Neuronal stem cell (in vitro differentiated cells): ENCODE measurements around the gene TMPRSS6.

Experiments used
- DNase-seq: peaks from one replicate; pipeline ENCODE4 v3.0.0-alpha.2; 2013; ENCODE audit warnings: low spot score
- H2AFZ ChIP-seq: one replicate; pipeline ENCODE4 v1.6.1; 2013; ENCODE audit warnings: mild to moderate bottlenecking, low read length, inconsistent platforms
- H2AK5ac ChIP-seq: 2 replicates; pipeline ENCODE4 v1.6.1; 2013; ENCODE audit warnings: low read depth, mild to moderate bottlenecking, inconsistent platforms, low read length, moderate library complexity, mixed read lengths
- H2BK120ac ChIP-seq: 2 replicates; pipeline ENCODE4 v1.6.1; 2013; ENCODE audit warnings: low read depth, mild to moderate bottlenecking, inconsistent platforms, low read length, moderate library complexity, mixed read lengths
- H2BK12ac ChIP-seq: one replicate; pipeline ENCODE4 v1.6.1; 2013; ENCODE audit warnings: low read length, inconsistent platforms
- H2BK15ac ChIP-seq: 2 replicates; pipeline ENCODE4 v1.6.1; 2013; ENCODE audit warnings: mild to moderate bottlenecking, low read length, inconsistent platforms, mixed read lengths
- H2BK5ac ChIP-seq: one replicate; pipeline ENCODE4 v1.6.1; 2013; ENCODE audit warnings: inconsistent platforms, mild to moderate bottlenecking, low read length, moderate library complexity
- H3K14ac ChIP-seq: one replicate; pipeline ENCODE4 v1.6.1; 2013; ENCODE audit warnings: low read length, inconsistent platforms
- H3K18ac ChIP-seq: 2 replicates; pipeline ENCODE4 v1.6.1; 2013; ENCODE audit warnings: low read length, inconsistent platforms
- H3K23ac ChIP-seq: 2 replicates; pipeline ENCODE4 v1.6.1; 2013; ENCODE audit warnings: low read depth, mild to moderate bottlenecking, mixed read lengths, low read length, inconsistent platforms; ENCODE audit not compliant: poor library complexity
- H3K27ac ChIP-seq: replicated peaks from 3 replicates; pipeline ENCODE4 v1.5.1; 2013; ENCODE audit warnings: low read length, inconsistent platforms
- H3K27me3 ChIP-seq, 3 experiments: 2 replicates each; pipeline ENCODE4 v1.6.1; 2013; ENCODE audit warnings: low read length in 3 of 3, mild to moderate bottlenecking in 2 of 3, inconsistent platforms in 1 of 3, low read depth in 1 of 3, mixed read lengths in 1 of 3, moderate library complexity in 1 of 3; ENCODE audit not compliant: control insufficient read depth in 3 of 3, insufficient read depth in 3 of 3
- H3K36me3 ChIP-seq, 2 donors: replicated peaks in 1 of 2; 2 replicates each; pipeline ENCODE4 v1.6.1; 2013; ENCODE audit warnings: low read length in 2 of 2; ENCODE audit not compliant: control insufficient read depth in 2 of 2, insufficient read depth in 2 of 2
- H3K4ac ChIP-seq: 2 replicates; pipeline ENCODE4 v1.6.1; 2013; ENCODE audit warnings: inconsistent platforms, mild to moderate bottlenecking, low read length, moderate library complexity
- H3K4me1 ChIP-seq, 2 donors: 1 replicate in 1 of 2; 2 replicates in 1 of 2; pipeline ENCODE4 v1.6.1; 2013; ENCODE audit warnings: low read length in 2 of 2, low read depth in 1 of 2; ENCODE audit not compliant: control insufficient read depth in 2 of 2, insufficient read depth in 1 of 2
- H3K4me2 ChIP-seq: one replicate; pipeline ENCODE4 v1.6.1; 2013; ENCODE audit warnings: mild to moderate bottlenecking, low read length, inconsistent platforms; ENCODE audit not compliant: insufficient read depth, poor library complexity, severe bottlenecking
- H3K4me3 ChIP-seq, 2 donors: 2 replicates each; pipeline ENCODE4 v1.5.1; 2013; ENCODE audit warnings: low read length in 2 of 2, mild to moderate bottlenecking in 2 of 2, inconsistent platforms in 1 of 2, moderate library complexity in 1 of 2
- H3K79me1 ChIP-seq: one replicate; pipeline ENCODE4 v1.6.1; 2013; ENCODE audit warnings: low read depth, mild to moderate bottlenecking, inconsistent platforms, low read length, moderate library complexity
- H3K9ac ChIP-seq: one replicate; pipeline ENCODE4 v1.6.1; 2013; ENCODE audit warnings: mild to moderate bottlenecking, low read depth, low read length, inconsistent platforms; ENCODE audit not compliant: poor library complexity
- H3K9me3 ChIP-seq, 2 donors: replicated peaks in 1 of 2; 2 replicates each; pipeline versions ENCODE3 to v1.6.1; 2013; ENCODE audit warnings: low read length in 2 of 2, mild to moderate bottlenecking in 2 of 2, inconsistent platforms in 1 of 2, low read depth in 1 of 2, mixed read lengths in 1 of 2, moderate library complexity in 1 of 2; ENCODE audit not compliant: control insufficient read depth in 2 of 2, insufficient read depth in 1 of 2
- H4K8ac ChIP-seq: one replicate; pipeline ENCODE4 v1.6.1; 2013; ENCODE audit warnings: low read depth, mild to moderate bottlenecking, inconsistent platforms, low read length, moderate library complexity
- H4K91ac ChIP-seq: one replicate; pipeline ENCODE4 v1.6.1; 2013; ENCODE audit warnings: low read length, low read depth, mild to moderate bottlenecking, inconsistent platforms; ENCODE audit not compliant: poor library complexity
- WGBS, 2 donors: extraction: QIAGEN DNeasy Blood & Tissue Kit; methylation state at CpG; one replicate each; pipeline ENCODE4 v1.1.7; 2013; ENCODE audit warnings: missing lambda C conversion rate in 2 of 2, mixed read lengths in 1 of 2; ENCODE audit not compliant: insufficient read length in 2 of 2, insufficient replicate concordance in 1 of 2; ENCODE audit errors: extremely low coverage in 2 of 2; 5-methylcytosine and 5-hydroxymethylcytosine counted together

Gene TMPRSS6

GRCh38 chr22:37137131-37137530 lies 27.6 kb upstream of the TMPRSS6 start:
- WGBS, 2 donors = no CpG with 5 or more reads among the region's 8 CpGs
- no peaks in the 10 kb centered on the region for H3K27me3 ChIP-seq
- H3K36me3 ChIP-seq = peaks cover 0 to 1% of the 10 kb centered on the region in 2 donors
- no peak overlapping the region for H3K4me3 ChIP-seq
- peak overlapping the region; percentile 65 for H3K14ac ChIP-seq
- H3K18ac ChIP-seq = peak overlapping the region; percentile 33
- peaks cover 0 to 2% of the 10 kb centered on the region in 2 donors for H3K4me1 ChIP-seq
- H2BK12ac ChIP-seq = no peak overlapping the region
- H2BK120ac ChIP-seq = no peak overlapping the region
- H4K91ac ChIP-seq = no peak overlapping the region
- H3K23ac ChIP-seq = no peak overlapping the region
- no peak overlapping the region for H3K4ac ChIP-seq
- peak overlapping the region; percentile 87 for H2BK15ac ChIP-seq
- peak overlapping the region; percentile 31 for H4K8ac ChIP-seq
- H3K27ac ChIP-seq = no peak overlapping the region
- no peak overlapping the region for H3K4me2 ChIP-seq
- DNase-seq = no peak
- H2AK5ac ChIP-seq = peak overlapping the region; percentile 53
- peaks cover 3% of the 10 kb centered on the region for H3K79me1 ChIP-seq
- no peak overlapping the region for H2BK5ac ChIP-seq
- H3K9ac ChIP-seq = no peak overlapping the region
- no peaks in the 10 kb centered on the region for H3K9me3 ChIP-seq
- H2AFZ ChIP-seq = no peak overlapping the region

- no peaks in the 10 kb centered on the region for H3K9me3 ChIP-seq
- DNase-seq = no peak
- peaks cover 3% of the 10 kb centered on the region for H3K79me1 ChIP-seq
- H4K8ac ChIP-seq = peak overlapping the region; percentile 82
- peaks cover 0 to 2% of the 10 kb centered on the region in 2 donors for H3K4me1 ChIP-seq
- WGBS, 2 donors = no CpG with 5 or more reads among the region's 12 CpGs
- no peaks in the 10 kb centered on the region for H3K27me3 ChIP-seq
- H3K9ac ChIP-seq = peak overlapping the region; percentile 44
- H2AFZ ChIP-seq = no peak overlapping the region
- H3K14ac ChIP-seq = peak overlapping the region; percentile 56
- no peak overlapping the region for H2BK5ac ChIP-seq
- peak overlapping the region in 1 of 2 donors; percentile 26 for H3K4me3 ChIP-seq
- H2BK12ac ChIP-seq = no peak overlapping the region
- H4K91ac ChIP-seq = no peak overlapping the region
- no peak overlapping the region for H3K27ac ChIP-seq
- H2BK120ac ChIP-seq = no peak overlapping the region
- H3K18ac ChIP-seq = peak overlapping the region; percentile 59
- H3K4ac ChIP-seq = no peak overlapping the region
- H3K23ac ChIP-seq = peak overlapping the region; percentile 68
- H2AK5ac ChIP-seq = peak overlapping the region; percentile 75
- H3K36me3 ChIP-seq = peaks cover 0 to 1% of the 10 kb centered on the region in 2 donors
- no peak overlapping the region for H3K4me2 ChIP-seq
- no peak overlapping the region for H2BK15ac ChIP-seq
Observed at GRCh38 chr22:37135023-37135422, 25.5 kb upstream of the TMPRSS6 start.

DNA sequence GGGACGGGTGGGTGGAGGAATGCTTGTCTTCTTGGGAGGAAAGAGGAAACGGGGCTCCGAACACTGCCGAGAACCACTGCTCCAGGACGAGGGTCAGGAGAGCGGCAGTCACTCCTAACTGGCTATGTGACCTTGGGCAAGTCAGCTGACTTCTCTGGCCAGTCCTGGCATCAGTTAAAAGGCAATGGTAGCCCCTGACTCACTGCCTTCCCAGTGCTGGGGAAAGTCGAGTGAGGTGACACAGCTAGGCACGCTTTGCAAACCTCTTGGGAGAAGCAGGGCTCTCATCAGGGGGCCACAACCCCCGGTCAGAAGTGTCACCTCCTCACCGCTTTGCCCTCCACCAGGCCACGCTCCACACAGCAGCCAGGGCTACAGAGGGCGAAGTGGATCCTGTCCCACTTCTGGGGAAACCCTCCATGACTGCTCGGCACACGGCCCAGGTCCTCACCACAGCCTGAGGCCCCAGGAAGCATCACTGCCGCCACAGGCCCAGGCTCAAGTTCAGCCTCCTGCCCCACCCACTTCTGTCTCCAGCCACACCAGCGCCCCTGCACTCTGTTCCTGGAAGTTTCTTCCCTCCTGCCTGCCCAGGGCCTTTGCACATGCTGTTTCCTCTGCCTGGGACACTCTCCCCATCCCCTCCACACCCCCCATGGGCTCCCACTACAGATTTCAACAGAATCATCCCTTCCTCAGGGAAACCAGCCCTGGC lies 23.9 kb upstream of the TMPRSS6 start:
- no peak overlapping the region for H3K4ac ChIP-seq

DNA sequence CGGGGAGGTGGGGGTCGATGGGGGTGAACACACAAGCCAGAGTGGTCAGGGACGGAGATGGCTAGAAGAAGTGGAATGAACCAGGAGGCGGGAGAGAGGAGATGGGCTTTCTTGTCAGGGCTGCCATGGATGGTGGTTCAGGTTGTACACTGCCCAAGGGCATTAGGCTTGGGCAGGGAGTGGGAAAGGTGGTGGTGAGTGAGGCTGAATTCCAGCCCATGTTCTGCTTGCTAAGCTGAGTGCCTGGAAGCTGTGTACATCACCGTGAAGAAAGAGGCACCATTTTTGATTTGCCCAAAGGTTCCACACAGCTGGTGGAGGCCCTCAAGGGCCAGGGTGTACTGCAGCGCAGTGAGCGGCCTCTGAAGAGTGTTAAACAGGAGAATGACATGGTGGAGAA lies 23.3 kb upstream of the TMPRSS6 start:
- Histone ChIP-seq H3K27ac (no peak overlapping the region), H3K27me3 (no peaks in the 10 kb centered on the region), H3K9ac (no peak overlapping the region), H3K79me1 (peaks cover 3% of the 10 kb centered on the region), H3K23ac (no peak overlapping the region), H2BK5ac (no peak overlapping the region), H3K36me3 (peaks cover 0 to 1% of the 10 kb centered on the region in 2 donors), H2BK15ac (peak overlapping the region; percentile 55), H4K91ac (no peak overlapping the region), H3K4me3 (peak overlapping the region in 1 of 2 donors; percentile 13), H3K18ac (peak overlapping the region; percentile 52), H3K14ac (peak overlapping the region; percentile 64), H2BK12ac (no peak overlapping the region), H2BK120ac (no peak overlapping the region), H3K4ac (no peak overlapping the region), H3K4me1 (peaks cover under 1 to 5% of the 10 kb centered on the region in 2 donors), H3K4me2 (no peak overlapping the region), H3K9me3 (no peaks in the 10 kb centered on the region), H2AK5ac (no peak overlapping the region), H4K8ac (no peak overlapping the region), H2AFZ (no peak overlapping the region)
- DNase-seq = no peak
- no CpG with 5 or more reads among the region's 7 CpGs for WGBS, 2 donors

More for the DNA sequence above, 23.9 kb upstream of the TMPRSS6 start:
- H2BK120ac ChIP-seq = no peak overlapping the region
- H3K27ac ChIP-seq = no peak overlapping the region
- no peak for DNase-seq
- peaks cover 0 to 4% of the 10 kb centered on the region in 2 donors for H3K4me1 ChIP-seq
- H3K36me3 ChIP-seq = peaks cover 0 to 1% of the 10 kb centered on the region in 2 donors
- H2BK15ac ChIP-seq = peak overlapping the region; percentile 55
- no peak overlapping the region for H3K4me2 ChIP-seq
- no peak overlapping the region for H4K91ac ChIP-seq
- H2BK12ac ChIP-seq = peak overlapping the region; percentile 84
- H4K8ac ChIP-seq = no peak overlapping the region
- H3K27me3 ChIP-seq = no peaks in the 10 kb centered on the region
- peak overlapping the region; percentile 52 for H3K18ac ChIP-seq
- peak overlapping the region; percentile 28 for H2AK5ac ChIP-seq
- H3K9ac ChIP-seq = no peak overlapping the region
- no peak overlapping the region for H2AFZ ChIP-seq
- H3K14ac ChIP-seq = peak overlapping the region; percentile 64
- H3K4me3 ChIP-seq = no peak overlapping the region
- H2BK5ac ChIP-seq = no peak overlapping the region
- H3K23ac ChIP-seq = peak overlapping the region; percentile 0
- no peaks in the 10 kb centered on the region for H3K9me3 ChIP-seq
- no CpG with 5 or more reads among the region's 16 CpGs for WGBS, 2 donors
- peaks cover 3% of the 10 kb centered on the region for H3K79me1 ChIP-seq
